ENCODE results near the gene TBC1D22B.
"Not testable (repeated sequence)": the region's sequence is repeated elsewhere in the genome, so short reads cannot be mapped to it uniquely, and the experiment has no call there.

The TBC1D22B gene

GRCh38 chr6:37324131-37325033, 66.8 kb downstream of the TBC1D22B start:
- DNase-seq = peak; percentile 8 to 37

GRCh38 chr6:37330345-37330744, 72.8 kb downstream of the TBC1D22B start:
- DNase-seq = not testable (repeated sequence)

GRCh38 chr6:37331047-37331446, 73.5 kb downstream of the TBC1D22B start:
- no peak for DNase-seq

- DNase-seq = no peak
These were observed 75.3 kb downstream of the TBC1D22B start for GRCh38 chr6:37332894-37333293.

GRCh38 chr6:37334047-37334446, 76.5 kb downstream of the TBC1D22B start:
- no peak for DNase-seq

- not testable (repeated sequence) for DNase-seq
These were observed 80.7 kb downstream of the TBC1D22B start for GRCh38 chr6:37338317-37338716.

- DNase-seq = no peak
These were observed 81.2 kb downstream of the TBC1D22B start for GRCh38 chr6:37338745-37339255.

GRCh38 chr6:37339741-37340638, 82.4 kb downstream of the TBC1D22B start:
- DNase-seq = no peak

- no peak for DNase-seq
These were observed 83.0 kb downstream of the TBC1D22B start for GRCh38 chr6:37340639-37340943.

- DNase-seq = no peak
These were observed 85.7 kb downstream of the TBC1D22B start for GRCh38 chr6:37343248-37343647.

GRCh38 chr6:37344308-37344707, 86.7 kb downstream of the TBC1D22B start:
- no peak for DNase-seq

GRCh38 chr6:37345804-37346203, 88.2 kb downstream of the TBC1D22B start:
- not testable (repeated sequence) for DNase-seq

- DNase-seq = no peak
These were observed 89.6 kb downstream of the TBC1D22B start for GRCh38 chr6:37347177-37347576.

- DNase-seq = no peak
These were observed 90.1 kb downstream of the TBC1D22B start for GRCh38 chr6:37347670-37348111.

- DNase-seq = no peak
These were observed 93.5 kb downstream of the TBC1D22B start for GRCh38 chr6:37351027-37351426.

- DNase-seq = no peak
These were observed 94.8 kb downstream of the TBC1D22B start for GRCh38 chr6:37352384-37352783.

GRCh38 chr6:37353761-37354525, 96.4 kb downstream of the TBC1D22B start, which contains the start of gene RNF8:
RNF8 (plus strand) TSS chr6:37353983; CDS start chr6:37354165, 182 bp downstream.
- DNase-seq = peak; percentile 94 to 96

- DNase-seq = peak; percentile 27 to 33
These were observed 97.2 kb downstream of the TBC1D22B start for GRCh38 chr6:37354526-37355384.

GRCh38 chr6:37357288-37357687, 99.7 kb downstream of the TBC1D22B start:
- DNase-seq = no peak

GRCh38 chr6:37357860-37358259, 100.3 kb downstream of the TBC1D22B start:
- no peak for DNase-seq

GRCh38 chr6:37359039-37359438, 101.5 kb downstream of the TBC1D22B start:
- no peak for DNase-seq

All from activated CD4-positive, alpha-beta T cell treated with anti-CD3 and anti-CD28 coated beads, Interleukin-2, amount 50 U/mL, for 48 hours (primary cell).